DMS79 (cell line): ENCODE data around the gene PAPPA.

Experiments
- DNase-seq: peaks from one replicate; lab custom pipeline; 2025; lab: John Stamatoyannopoulos, UW

Gene PAPPA

GRCh38 chr9:116387934-116388698 lies 234.5 kb downstream of the PAPPA start:
- no peak for DNase-seq

GRCh38 chr9:116389541-116390302 lies 236.1 kb downstream of the PAPPA start:
- no peak for DNase-seq

GRCh38 chr9:116390303-116391228 lies 237.0 kb downstream of the PAPPA start:
- DNase-seq: no peak

- no peak for DNase-seq
Observed at GRCh38 chr9:116391306-116391900, 237.8 kb downstream of the PAPPA start.

- no peak for DNase-seq
Observed at GRCh38 chr9:116393198-116393597, 239.6 kb downstream of the PAPPA start.

GRCh38 chr9:116394070-116394469 lies 240.5 kb downstream of the PAPPA start:
- no peak for DNase-seq

DNA sequence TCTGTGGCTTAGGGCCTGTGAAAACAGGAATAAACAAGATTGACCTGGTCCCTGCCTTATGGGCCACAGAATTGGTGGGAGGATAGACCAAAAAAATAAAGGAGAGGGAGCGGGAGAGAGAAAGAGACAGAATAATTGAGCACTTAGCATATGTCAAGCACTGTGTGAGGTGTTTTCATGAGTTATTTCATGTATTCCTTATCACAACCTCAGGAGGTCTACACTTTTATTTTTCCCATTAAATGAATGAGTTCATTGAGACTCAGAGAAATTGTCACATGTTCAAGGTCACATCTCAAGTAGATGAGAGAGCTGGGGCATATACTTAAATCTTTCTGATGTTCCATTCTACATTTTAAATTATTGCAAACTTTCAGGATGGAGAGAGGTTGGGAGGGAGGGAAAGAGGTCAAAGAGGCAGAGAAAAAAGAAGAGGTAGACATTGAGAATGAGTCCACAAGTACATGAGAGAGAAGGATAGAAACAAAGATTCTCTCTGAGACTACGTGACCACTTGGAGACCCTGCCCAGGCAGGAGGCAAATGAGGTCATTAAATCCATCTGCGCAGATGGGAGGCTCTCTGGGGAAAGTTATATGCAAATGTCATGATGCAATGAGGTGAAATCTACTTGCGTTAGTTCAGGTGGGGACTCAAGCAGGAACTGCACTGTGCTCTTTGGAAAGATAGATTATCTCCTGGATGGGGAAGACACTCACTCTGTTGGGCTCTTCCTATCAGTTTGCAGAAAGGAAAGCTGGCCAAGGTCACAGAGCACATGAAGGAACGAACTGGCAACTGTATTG lies 241.5 kb downstream of the PAPPA start:
- no peak for DNase-seq

GRCh38 chr9:116395699-116396037 lies 242.1 kb downstream of the PAPPA start:
- no peak for DNase-seq

- no peak for DNase-seq
Observed at GRCh38 chr9:116403171-116403570, 249.6 kb downstream of the PAPPA start.

GRCh38 chr9:116404228-116404627 lies 250.6 kb downstream of the PAPPA start:
- no peak for DNase-seq

DNA sequence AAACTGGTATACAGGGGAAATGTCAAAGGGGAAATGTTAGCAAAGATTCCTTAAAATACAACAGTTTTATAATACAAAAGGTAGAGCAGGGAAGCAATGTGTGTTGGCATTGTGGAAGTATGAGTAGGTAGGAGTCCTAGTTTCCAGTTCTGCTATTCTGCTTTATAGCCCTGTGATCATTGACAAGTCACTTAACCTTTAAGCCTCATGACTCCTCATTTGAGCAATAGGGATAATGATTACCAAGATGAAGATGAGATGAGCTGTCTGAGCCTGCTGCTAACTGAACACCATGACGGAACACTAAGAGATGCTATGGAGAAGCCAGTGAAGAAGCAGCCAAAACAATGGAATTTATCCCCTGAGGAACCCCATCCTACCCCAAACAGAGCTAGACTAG lies 251.7 kb downstream of the PAPPA start:
- DNase-seq: no peak

- no peak for DNase-seq
Observed at GRCh38 chr9:116406469-116406868, 252.9 kb downstream of the PAPPA start.

- no peak for DNase-seq
Observed at GRCh38 chr9:116409129-116409528, 255.5 kb downstream of the PAPPA start.

- no peak for DNase-seq
Observed at GRCh38 chr9:116409638-116410037, 256.0 kb downstream of the PAPPA start.

DNA sequence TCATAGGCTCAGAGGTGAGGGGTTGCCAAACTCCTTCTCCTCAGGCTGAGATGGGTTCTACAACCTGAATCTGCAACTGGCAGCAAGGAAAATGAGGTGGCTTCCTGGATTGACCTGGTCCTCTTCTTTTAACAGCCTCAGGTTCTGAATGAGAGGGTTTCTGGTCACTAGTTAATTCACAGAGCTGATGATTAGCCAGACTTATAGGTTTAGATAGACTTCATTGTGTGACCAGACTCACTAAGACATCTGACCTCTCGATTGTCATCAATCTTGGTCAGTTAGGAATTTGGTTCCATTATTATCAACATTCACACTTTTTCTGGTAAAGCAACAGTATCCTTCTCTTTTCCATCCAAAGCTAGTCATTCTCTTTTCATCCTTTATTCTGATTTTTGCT lies 257.9 kb downstream of the PAPPA start:
- DNase-seq: no peak

- DNase-seq: no peak
Observed at GRCh38 chr9:116414374-116414773, 260.8 kb downstream of the PAPPA start.

DNA sequence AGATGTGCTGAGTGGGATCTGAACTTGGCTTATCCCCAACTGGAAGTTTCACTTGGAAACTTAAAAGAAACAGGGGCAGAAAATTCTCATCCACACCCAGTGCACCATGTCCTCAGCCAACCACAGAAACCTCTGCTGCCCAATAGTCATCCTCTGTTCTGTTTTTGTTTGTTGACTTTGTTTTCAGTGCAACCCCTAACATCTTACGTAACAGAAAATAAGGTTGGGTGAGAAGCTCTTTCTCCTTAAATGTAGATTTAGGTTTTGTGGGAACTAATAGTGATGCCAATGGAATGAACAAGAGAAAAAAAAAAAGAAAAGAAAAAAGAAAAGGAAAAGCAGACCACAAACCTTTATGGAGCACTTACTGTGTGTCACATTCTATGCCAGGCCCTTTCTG lies 262.8 kb downstream of the PAPPA start:
- DNase-seq: no peak

DNA sequence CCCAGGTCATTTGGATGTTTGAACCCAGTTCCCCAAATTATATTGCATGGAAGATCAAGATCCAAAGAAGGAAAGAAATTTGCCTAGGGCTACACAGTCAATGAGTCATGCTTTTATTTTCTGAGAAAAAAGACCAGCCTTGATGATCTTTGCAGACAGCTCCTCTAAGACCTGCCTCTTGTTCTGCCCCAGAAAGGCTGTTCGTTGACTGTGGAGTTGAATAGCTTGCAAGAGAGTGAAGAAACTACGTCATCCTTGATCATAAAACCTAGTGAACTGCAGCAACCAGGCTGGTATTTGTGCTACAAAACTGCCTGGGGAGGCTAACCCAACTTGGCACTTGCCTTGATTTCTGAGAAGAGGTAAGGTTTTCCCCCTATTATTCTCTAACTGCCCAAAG lies 263.9 kb downstream of the PAPPA start:
- DNase-seq: no peak

GRCh38 chr9:116419181-116419580 lies 265.6 kb downstream of the PAPPA start:
- DNase-seq: no peak

- no peak for DNase-seq
Observed at GRCh38 chr9:116420993-116421538, 267.5 kb downstream of the PAPPA start.
